Activated T-helper 1 cell treated with Interleukin-2 at 50 U/mL for 16 hours (primary cell): Measurements from ENCODE around the gene TDRD9.

Source experiments
- DNase-seq: peaks from one replicate; pipeline ENCODE4 v3.0.0-alpha.2; 2020; ENCODE audit warnings: low read depth

TDRD9 gene

DNA sequence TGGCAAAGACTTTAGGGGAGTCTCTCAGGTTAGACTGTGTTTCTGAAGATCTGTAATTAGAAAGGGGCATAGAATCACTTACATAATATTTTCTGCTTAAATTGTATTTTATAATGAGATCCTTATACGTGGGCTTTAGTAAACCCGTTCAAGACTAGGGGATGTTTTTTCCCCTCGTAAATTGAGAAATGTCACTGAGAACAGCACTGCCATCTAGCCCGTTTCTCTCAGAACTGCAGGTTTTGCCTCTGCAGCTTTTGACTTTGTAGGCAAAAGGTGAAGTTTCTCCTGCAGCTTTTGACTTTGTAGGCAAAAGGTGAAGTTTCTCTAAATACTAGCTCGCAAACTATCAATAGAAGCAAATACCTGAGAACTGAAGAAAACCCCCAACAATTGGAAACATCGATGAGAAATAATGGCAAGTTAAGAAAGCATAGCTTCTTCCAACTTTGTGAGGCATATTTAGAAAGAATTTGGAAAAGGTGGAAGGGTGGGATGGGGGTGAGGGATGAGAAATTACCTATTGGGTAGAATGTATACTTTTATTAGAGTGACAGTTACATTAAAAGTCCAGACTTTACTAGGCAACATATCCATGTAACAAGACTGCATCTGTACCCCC, 147.4 kb downstream of the TDRD9 start:
- DNase-seq, result no peak

DNA sequence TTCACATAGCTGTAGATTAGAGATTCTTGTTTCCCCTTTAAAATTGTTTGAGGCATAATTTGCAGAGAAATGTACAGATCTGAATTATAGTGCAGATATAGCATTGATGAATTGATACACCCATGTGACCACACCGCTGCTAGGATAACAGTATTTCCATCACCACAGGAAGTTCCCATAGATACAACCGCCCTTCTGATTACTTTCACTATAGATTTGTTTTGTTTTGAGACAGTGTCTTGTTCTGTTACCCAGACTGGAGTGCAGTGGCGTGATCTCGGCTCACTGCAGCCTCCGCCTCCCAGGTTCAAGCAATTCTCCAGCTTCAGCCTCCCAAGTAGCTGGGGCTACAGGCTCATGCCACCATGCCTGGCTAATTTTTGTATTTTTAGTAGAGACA, 148.5 kb downstream of the TDRD9 start:
- no peak for DNase-seq

DNA sequence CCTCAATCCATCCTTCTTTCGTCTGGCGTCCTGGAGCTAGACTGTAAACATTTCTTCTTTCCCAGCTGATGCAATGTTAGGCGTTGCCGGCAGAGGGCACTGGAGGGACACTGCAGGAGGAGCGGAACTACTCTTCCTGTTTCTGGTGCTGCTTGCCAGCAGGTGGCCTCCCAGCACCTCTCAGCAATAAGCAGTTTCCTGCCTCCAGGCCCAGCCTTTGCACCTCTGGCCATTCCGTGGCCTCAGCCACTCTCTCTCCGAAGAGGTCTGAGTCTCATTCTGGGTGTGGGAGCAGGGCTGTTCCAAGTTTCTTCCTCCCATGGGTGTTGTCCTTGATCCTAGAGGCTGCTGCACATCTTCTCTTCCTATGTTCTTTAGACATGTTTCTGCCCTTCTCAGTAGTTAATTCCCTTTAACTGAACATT, 149.8 kb downstream of the TDRD9 start:
- peak; percentile 72 for DNase-seq

DNA sequence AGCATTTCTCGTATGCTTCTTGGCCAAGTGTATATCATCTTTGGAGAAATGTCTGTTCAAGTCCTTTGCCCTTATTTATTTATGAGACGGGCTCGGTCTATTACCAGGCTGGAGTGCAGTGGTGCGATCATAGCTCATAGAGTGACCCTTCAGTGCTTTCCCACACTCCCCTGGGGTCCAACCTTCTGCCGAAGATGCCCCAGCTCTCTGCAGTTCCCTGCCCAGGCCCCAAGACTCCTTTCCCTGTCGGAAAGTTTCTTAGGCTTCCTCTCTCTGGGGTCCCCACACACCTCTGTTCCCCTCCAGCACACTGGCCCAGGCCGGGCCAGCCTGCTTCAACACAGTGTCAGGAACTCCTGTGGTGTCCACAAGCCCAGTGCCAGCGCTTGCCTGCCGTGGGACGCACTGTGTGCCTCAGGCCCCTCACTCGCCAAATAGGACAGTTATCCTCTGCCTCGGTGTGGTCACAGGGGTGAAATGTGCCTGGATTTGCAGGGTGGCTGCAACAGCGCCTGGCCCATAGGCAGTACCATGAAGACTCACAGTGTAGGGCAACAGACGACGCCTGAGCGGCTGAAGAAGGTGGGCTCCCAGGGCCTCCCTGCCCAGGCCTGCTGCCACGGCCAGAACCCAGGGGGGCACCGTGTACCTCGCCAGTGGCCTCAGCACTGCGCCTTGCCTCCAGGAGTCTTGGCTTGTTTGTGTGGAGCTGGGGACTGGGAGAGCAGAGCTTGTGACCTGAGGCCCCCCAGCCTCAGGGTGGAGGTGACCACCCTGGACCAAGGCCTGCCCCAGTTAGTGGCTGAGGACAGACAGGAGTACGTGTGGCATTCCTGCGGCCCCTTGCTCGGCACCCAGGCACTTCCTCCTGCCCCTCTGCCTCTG, 152.4 kb downstream of the TDRD9 start:
- no peak for DNase-seq

DNA sequence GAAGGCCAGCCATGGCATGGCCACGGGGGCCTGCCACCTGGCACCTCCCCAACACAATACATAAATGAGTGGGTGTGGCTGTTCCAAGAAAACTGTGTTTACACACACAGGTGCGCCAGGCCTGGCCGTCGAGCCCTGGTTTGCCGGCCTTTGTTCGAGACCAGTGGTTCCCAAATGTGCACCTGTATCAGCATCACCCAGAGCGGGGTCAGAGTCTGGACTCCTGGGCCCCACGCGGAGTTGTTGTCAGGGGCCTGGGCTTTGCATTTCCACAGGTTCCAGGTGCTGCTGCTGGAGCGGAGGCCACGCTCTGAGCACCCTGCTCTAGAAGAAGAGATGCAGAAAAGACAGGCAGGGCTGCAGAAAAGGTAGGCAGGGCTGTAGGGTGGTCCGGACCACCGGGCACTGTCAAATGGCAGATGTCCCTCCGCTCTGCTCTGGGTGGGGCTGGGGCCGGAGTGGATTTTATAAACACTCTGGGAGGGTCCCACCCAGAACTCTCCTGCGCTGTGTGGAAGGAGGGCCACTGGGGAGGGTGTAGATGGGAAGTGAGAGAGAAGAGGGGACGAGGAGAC, 153.1 kb downstream of the TDRD9 start:
- DNase-seq, result no peak

DNA sequence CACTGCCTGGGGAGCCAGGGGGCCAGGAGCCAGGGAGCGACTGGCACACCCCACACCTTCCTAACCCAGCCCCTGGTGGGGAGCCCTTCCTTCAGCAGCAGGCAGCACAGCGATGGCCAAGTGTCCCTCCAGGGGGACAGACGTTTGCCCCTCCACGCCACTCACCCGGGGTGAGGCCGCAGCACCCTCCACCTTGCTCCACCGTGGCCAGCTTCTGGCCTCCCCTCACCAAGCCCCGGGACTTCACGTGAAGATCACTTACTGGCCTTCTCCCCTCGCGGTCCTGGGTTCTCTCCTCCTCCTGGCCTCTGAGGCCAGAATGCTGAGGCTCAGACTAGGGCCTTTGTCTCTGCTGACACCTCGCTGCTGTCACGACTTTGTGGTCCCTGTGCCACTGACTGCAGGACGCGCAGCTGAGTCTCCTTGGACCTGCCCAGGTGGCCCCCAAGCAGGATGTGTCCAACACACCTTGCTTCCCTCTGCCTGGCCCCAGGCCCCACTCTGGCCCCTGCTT, 153.8 kb downstream of the TDRD9 start:
- DNase-seq, result no peak

DNA sequence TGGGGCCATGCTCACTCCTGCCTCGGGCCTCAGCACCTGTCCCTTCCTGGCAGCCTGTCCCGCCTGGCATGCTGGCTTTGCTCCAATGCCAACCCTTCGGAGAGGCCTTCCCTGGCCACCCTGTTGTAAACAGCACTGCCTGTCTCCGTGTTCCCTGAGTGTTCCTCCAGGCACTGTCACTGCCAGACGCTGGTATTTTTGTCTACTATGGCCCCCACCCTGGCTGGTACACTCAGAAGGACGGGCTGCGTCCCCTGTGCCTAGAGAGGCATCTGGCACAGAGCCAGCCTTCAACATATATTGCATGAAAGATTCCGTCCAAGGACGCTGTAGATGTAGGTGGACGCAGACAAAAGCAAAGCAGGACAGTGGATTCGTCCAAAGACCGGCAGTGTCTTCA, 154.6 kb downstream of the TDRD9 start:
- DNase-seq, result no peak

DNA sequence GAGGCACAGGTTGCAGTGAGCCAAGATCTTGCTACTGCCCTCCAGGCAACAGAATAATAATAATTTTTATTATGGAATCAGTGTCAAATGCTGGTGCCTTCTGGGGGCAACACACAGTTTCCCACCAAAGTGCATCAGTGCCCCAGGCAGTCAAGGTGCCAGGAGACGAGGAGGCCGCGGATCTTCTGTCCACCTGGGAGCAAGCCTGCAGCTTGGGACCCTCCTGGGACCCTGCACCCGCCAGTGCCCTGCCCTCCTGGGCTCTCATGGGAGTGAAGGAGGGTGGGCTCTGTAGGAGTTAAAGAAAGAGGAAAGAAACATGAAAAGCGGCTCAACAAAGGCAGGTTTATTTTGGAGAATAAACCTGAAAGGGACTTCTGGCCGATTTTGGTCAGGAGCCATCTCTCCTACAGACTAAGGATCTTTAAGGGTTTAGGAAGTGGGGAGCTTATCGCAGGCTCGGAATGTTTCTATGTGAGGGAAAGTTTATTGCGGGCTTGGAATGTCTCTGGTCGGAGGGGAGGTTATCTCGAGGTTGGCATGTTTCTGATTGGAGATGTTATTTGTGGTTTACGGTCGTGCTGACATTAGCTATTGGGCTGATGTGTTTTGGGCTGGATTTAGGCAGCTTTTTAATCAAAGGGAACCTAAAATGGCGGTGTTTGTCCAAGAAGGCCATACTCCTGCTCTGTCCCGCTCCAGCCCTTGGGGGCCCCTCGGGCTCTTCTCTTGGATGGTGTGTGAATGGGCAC, 156.2 kb downstream of the TDRD9 start:
- DNase-seq, result no peak

DNA sequence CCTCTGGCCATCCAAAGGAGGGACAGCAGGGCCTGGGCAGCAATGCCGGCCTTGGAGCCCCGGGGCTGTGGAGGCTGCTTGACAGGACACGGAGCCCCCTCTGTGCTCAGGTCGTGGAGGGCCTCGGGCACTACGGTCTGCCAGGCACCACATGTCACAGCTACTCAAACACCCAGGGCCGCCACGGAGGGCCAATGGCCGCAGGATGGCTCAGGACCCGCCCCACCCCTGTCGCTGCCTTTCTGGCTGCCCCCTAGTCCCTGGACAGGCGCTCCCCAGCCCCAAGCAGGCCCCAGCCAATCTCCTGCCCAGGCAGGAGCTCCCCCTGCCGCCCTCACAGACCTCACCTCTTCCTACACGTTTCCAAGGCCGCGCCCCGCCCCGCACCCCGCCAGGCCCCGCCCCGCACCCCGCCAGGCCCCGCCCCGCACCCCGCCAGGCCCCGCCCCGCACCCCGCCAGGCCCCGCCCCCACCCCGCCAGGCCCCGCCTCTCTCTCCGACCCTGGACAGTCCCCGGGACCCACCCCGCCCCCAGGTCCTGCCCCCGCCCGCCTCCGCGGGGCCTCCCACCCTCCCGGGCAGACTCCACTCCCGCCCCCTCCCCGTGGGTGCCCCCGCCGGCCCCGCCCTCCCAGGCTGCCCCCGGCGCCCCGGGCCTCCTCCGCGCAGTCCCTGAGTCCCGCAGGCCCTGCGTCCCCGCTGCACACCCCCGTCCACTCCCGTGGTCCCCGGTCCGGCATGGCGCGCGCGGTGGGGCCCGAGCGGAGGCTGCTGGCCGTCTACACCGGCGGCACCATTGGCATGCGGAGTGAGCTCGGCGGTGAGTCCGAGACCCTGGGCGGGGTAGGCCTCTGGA, 157.0 kb downstream of the TDRD9 start, which contains the start of gene ASPG:
ASPG (plus strand) TSS at position 669 of the 857 bp plus-strand sequence; CDS start at position 740, 71 bp downstream.
- no peak for DNase-seq

DNA sequence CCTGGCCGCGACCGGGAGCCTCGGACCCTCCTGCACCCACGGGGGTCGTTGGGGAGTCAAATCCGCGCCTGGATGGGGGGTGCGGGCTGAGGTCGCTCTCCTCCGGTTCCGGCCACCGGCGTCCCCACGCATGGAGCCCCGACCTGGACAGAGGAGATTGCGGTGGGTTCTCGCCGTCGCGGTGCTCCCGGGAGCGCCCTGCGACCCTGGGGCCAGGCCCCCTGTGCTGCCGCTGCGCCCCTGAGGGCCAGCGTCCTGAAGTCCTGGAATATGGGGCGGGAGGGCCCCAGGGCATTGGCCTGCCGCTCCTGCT, 157.6 kb downstream of the TDRD9 start:
- DNase-seq, result no peak

DNA sequence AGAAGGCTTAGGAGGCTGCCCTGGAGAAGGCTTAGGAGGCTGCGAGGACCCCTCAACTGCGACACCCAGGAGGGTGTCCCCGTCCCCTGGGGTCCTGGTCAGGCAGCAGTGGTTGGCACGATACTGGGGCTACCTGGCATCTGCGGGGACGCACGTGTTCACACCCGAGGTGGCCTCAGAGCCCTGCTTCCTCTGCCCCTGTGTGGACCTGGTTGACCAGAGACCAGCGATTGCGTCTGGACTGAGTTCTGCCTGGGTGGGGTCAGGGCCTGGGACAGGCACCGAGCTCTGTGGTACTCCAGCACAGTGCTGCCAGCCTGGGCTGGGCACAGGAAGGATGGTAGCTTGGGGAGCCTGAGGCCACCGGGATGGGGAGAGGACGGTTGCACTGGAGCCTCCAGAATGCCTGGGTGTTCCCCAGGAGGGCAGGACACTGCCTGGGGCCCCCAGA, 158.0 kb downstream of the TDRD9 start:
- no peak for DNase-seq

DNA sequence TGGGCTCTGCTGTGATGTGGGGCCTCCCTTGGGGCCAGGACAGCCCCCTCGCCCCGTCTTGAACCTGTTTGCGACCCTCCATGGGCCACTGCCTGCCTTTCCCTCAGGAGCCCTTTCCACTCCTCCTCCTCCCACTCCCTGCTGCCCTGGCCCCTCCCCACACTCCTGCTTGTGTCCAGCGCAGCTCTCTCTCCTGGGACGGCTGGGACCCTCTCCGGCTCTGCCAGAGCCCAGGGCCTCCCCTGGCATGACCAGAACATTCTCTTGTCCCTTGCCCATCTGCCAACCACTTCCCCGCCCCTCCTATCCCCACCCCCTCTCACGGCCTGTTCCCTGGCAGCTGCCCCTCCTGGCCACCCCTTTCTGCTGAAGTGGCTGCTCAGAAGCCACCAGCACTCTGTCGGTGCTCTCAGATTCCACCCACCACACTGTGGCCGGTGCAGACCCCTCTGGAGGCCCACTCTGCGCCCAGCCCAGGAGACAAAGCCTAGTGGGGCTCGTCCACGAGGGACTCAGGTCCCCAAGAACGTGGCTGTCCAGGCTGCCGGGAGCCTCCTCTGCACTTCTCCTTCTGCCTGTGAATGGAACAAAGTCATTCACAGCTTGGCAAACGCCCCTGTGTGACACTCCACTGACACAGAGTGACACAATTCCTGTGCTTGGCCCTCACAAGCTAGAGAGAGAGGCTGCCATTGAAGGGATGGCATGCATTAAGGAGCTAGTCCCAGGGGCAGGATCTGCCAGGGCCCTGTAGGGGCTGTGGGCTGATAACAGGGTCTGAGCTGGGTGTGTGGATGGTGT, 158.6 kb downstream of the TDRD9 start:
- DNase-seq, result no peak

DNA sequence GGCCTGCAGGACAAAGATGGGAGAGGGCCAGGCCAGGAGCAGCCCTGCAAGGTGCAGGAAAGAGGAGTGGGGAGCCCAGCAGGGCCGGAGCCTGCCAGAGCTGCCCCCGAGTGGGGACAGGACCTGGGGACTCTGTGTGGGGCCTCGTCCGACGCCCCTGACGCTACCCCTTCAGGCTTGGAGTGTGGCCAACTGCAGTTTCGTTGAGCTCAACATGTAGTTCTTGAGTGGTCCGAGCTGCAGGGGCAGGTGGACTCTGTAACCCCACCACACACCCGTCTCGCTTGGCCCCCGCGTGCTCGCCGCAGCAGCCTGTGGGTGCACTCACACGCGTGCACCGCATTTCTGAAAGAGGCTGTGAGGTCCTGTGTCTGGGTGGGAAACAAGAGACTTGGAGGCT, 159.2 kb downstream of the TDRD9 start:
- no peak for DNase-seq

DNA sequence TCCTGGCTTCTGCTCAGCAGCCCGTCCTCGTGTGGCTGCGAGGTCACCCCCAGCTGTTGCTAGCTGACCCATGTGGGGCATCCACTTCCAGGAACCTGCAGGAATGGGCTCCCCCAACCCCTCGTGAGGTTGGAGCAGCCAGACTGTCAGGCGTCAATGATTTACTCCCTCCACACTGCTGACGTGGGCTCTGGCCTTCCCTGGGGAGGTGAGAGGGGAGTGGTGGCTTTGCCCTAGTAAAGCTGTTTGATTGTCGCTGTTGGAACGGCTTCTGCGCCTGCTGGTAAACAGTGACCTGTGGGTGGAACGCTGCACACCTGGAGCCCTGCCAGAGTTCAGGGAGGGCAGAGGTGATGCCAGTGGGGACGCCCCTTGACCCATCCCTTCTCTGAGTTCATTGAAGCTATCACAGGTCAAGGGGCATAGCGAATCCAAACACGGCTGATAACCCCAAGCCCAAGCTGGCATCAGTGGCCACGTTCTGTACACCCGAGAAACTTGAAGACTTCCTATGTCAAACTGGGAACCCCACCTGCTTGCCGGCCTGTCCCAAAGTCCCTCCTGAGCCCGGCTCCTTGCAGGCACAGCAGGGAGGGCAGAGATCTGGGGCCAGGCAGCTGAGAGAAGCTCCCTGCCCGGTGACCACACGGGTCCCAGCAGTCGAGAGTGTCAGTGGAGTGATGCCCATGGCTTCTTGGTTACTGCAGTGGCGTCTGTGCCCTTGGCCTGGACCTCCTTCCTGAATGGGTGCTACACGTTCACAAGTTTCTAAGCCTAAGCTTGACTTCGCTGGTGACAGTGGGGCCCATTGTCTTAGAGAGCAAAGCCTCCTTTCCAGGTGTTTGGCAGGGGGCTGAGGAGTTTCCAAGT, 160.0 kb downstream of the TDRD9 start:
- no peak for DNase-seq

DNA sequence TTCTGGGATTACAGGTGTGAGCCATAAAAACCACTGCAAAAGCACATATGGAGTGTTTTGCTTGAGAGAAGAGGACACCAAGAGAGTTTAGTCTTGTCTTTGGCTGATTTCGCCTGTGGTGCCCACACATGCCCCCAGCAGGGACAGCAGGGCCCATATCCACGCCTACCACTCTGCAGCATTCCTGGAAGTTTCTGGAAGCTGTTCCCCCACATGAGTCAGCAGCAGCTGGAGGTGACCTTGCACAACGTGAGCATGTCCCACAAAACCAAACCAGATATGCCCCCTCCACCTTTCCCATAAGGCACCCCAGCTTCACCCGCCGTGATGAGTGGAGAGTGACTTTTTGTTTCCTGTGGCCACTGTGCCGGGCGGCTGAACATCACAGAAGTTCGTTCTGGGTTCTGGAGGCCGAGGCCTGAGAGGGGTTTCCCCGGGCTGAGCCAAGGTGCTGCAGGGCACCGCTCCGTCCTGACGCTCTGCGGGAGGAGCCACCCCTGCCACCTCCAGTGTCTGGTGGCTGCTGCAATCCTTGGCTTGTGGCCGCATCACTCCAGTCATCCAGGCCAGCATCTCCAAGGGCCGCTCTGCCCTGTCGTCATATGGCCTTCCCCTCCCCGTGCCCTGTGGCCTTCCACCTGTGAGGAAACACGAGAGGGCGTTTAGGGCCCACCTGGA, 162.0 kb downstream of the TDRD9 start:
- DNase-seq, result no peak

DNA sequence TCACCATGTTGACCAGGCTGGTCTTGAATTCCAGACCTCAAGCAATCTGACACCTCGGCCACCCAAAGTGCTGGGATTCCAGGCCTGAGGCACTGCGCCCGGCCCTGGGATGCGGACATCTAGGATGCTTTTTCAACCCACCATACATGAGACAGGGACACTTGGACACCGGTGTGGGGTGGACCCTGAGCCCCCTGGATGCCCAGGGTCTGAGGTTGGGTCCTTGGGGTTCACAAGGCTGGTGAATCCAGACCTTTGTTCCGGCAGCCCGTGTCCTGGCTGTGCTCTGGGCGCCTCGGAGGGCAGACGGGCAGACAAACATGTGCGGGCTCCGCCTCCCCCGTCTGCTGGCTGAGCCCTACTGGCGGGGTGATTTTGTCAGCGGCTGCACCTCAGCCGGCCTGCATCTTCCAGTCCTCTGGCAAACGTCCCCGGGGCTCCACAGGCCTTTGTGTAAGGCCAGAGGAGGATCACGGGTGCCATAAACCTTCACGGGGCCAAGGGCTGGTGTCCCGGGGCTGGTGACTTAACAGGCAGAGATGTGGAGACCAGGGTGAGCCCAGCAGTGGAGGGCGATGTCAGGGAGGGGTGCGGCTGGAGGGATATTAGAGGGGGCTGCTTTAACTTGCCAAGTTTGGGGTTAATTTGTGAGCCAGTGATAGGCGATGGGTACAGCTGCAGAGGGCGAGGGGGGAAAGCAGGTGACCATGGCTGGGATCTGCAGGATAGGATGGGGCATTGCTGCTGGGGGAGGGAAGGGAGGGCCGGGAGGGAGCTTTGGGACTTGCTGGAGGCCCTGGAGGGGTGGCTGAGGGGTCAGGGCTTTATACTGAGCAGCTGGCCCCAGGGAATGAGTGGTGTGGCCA, 163.0 kb downstream of the TDRD9 start:
- DNase-seq, result no peak

DNA sequence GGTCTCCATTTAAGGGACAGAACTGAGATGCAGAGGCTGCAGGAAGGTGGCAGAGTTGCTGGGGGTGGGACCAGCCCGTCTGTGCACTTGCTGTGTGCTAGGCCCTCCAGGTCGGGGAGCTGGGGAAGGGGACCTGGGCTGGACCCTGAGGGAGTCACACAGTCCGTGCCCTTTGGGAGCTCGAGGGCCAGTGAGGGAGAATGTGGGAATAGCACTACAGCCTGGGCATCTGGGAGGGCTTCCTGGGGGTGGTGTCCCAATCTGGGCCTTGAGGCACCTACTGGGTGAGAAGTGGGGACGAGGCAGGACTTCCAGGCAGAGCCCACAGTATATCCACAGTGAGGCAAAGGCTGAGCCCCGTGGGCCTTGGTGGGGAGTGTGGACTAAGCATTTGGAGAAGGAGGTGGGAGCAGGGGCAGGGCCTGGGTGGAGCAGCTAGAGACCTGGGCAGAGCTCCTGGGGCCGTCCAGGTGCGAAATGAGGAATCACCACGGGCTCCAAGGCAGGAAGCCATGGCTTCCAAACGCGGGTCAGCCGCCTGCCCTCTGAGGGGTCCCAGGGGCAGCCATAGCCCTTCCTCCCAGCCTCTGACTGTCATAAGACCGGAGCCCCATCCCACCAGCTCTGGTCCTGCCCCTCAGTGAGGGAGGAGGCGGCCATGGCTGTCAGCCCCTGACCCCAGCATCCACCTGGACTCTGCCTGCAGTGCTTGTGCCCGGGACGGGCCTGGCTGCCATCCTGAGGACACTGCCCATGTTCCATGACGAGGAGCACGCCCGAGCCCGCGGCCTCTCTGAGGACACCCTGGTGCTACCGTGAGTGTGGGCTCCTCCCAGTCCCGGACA, 163.9 kb downstream of the TDRD9 start:
- DNase-seq, result no peak
